Uterus (tissue), 4 donors: ENCODE results near the gene CISD1. TPM values are rescaled to one million over a fixed set of nuclear protein-coding genes. Genes with fewer than 3 reads are reported as not detected.

Experiments
- DNase-seq, 2 donors: peaks; one replicate each; pipeline ENCODE4 v3.0.0-alpha.2; 2019 to 2020
- H3K27ac ChIP-seq, 2 donors: fragments of 200-600 bp; sonication (generic); 1 replicate in 1 of 2; 2 replicates in 1 of 2; pipeline ENCODE4 v1.5.1; 2016 to 2018
- H3K27me3 ChIP-seq, 2 donors: fragments of 200-600 bp; sonication (generic); one replicate each; pipeline ENCODE4 v1.5.1; 2018 to 2019; ENCODE audit warnings: control low read depth in 1 of 2
- H3K36me3 ChIP-seq, 2 donors: fragments of 200-600 bp; sonication (generic); one replicate each; pipeline ENCODE4 v1.5.1; 2019; ENCODE audit warnings: control low read depth in 1 of 2
- H3K4me1 ChIP-seq, 2 donors: fragments of 200-600 bp; sonication (generic); one replicate each; pipeline ENCODE4 v1.5.1; 2018 to 2019; ENCODE audit warnings: control low read depth in 1 of 2
- H3K4me3 ChIP-seq, 2 donors: fragments of 200-600 bp; sonication (generic); 1 replicate in 1 of 2; 2 replicates in 1 of 2; pipeline ENCODE4 v1.5.1; 2018 to 2019; ENCODE audit warnings: mild to moderate bottlenecking in 1 of 2
- H3K9me3 ChIP-seq, 2 donors: fragments of 200-600 bp; sonication (generic); one replicate each; pipeline ENCODE4 v1.5.1; 2019; ENCODE audit warnings: control low read depth in 1 of 2
- CTCF ChIP-seq, 4 experiments: fragments of 200-600 bp in 2 of 4; fragments of 450-650 bp in 2 of 4; sonication (generic) in 2 of 4; IDR thresholded peaks; one replicate each; pipeline ENCODE4 v1.5.1; 2016 to 2019; ENCODE audit warnings: antibody characterized with exemption in 4 of 4, mild to moderate bottlenecking in 2 of 4, moderate library complexity in 1 of 4
- POLR2A ChIP-seq, 2 donors: fragments of 450-650 bp; IDR thresholded peaks; one replicate each; pipeline ENCODE4 v1.6.1; 2016; ENCODE audit warnings: antibody characterized with exemption in 2 of 2, mild to moderate bottlenecking in 1 of 2, moderate library complexity in 1 of 2
- intact Hi-C: fragments of 100-400 bp; cut with DNase I; formaldehyde crosslinking; loops from one replicate; pipeline ENCODE4 v1.15.1; 2023; ENCODE audit warnings: low total_unique reads
- total RNA-seq, 4 donors: library from RNA; depleted of rRNA in 3 of 4; stranded (reverse); fragments of >200 nt in 3 of 4; gene quantifications; one replicate each; pipeline versions ENCODE4 v1.1.0 to v1.2.4, GENCODE V29; 2014 to 2023
- donor health status: DM: yes; HTN: yes; CAD: no.

The CISD1 gene
- total RNA-seq, 4 donors from 2014 or later, result 9.7 to 17.4 (median 11.3) TPM

- Histone ChIP-seq H3K4me1 (peaks cover 0 to 6% of the 10 kb centered on the region in 2 donors), H3K36me3 (no peaks in the 10 kb centered on the region), H3K27me3 (no peaks in the 10 kb centered on the region), H3K4me3 (peak overlapping the region; percentile 73 to 90), H3K9me3 (no peaks in the 10 kb centered on the region), H3K27ac (peak overlapping the region; percentile 89 to 96)
- intact Hi-C loops, result no loop called here
- TF ChIP-seq POLR2A (IDR thresholded peaks at IDR 0.05) (peak; percentile 5 to 13), CTCF (IDR thresholded peaks at IDR 0.05) (no peak)
- DNase-seq, result peak; percentile 34 to 38
Measured at GRCh38 chr10:58266826-58267712, 1.9 kb upstream of the CISD1 start.

- TF ChIP-seq CTCF (IDR thresholded peaks at IDR 0.05), result no peak
- peak; percentile 43 to 82 for TF ChIP-seq POLR2A (IDR thresholded peaks at IDR 0.05)
- H3K4me1 ChIP-seq, result peaks cover 0 to 6% of the 10 kb centered on the region in 2 donors
- no peaks in the 10 kb centered on the region for H3K9me3 ChIP-seq
- H3K4me3 ChIP-seq, result peak within 1 kb of the TSS; percentile 73 to 90
- H3K27ac ChIP-seq, result peak within 1 kb of the TSS; percentile 89 to 96
- H3K27me3 ChIP-seq, result no peaks in the 10 kb centered on the region
- H3K36me3 ChIP-seq, result no peaks in the 10 kb centered on the region
- DNase-seq, result peak; percentile 88 to 90
- intact Hi-C loops, result no loop called here
Measured at GRCh38 chr10:58267713-58268453, 1.1 kb upstream of the CISD1 start, which contains the start of gene IPMK. TSS of gene IPMK (minus strand) at chr10:58267894. CDS start at chr10:58267611, 283 bp downstream.

- TF ChIP-seq POLR2A (IDR thresholded peaks at IDR 0.05) (no peak), CTCF (IDR thresholded peaks at IDR 0.05) (no peak)
- H3K9me3 ChIP-seq, result no peaks in the 10 kb centered on the region
- H3K27me3 ChIP-seq, result no peaks in the 10 kb centered on the region
- intact Hi-C loops, result no loop called here
- H3K27ac ChIP-seq, result peak overlapping the region; percentile 89 to 96
- H3K4me1 ChIP-seq, result peaks cover 0 to 6% of the 10 kb centered on the region in 2 donors
- DNase-seq, result no peak
- peak overlapping the region; percentile 73 to 90 for H3K4me3 ChIP-seq
- H3K36me3 ChIP-seq, result no peaks in the 10 kb centered on the region
Measured at GRCh38 chr10:58268454-58268945, 462 bp upstream of the CISD1 start.

GRCh38 chr10:58269782-58270290 is 874 bp downstream of the CISD1 start:
- no peak for TF ChIP-seq POLR2A (IDR thresholded peaks at IDR 0.05)
- TF ChIP-seq CTCF (IDR thresholded peaks at IDR 0.05), result no peak
- Histone ChIP-seq H3K4me3 (peak overlapping the region; percentile 73 to 90), H3K9me3 (no peaks in the 10 kb centered on the region), H3K27me3 (no peaks in the 10 kb centered on the region), H3K4me1 (peaks cover 0 to 6% of the 10 kb centered on the region in 2 donors), H3K36me3 (no peaks in the 10 kb centered on the region), H3K27ac (peak overlapping the region; percentile 89 to 96)
- DNase-seq, result peak in 1 of 2 donors; percentile 24
- intact Hi-C loops, result no loop called here
